CD14-positive monocyte (primary cell): ENCODE measurements around the gene AMN1. TPM values are rescaled to one million over a fixed set of nuclear protein-coding genes. Genes with fewer than 3 reads are reported as not detected.

Experiments
- DNase-seq, 3 donors: peaks; one replicate each; pipeline ENCODE4 v3.0.0-alpha.2; 2011 to 2022
- H2AFZ ChIP-seq: 2 replicates; pipeline ENCODE4 v1.6.0; 2012; ENCODE audit warnings: mild to moderate bottlenecking, low read depth, low read length, inconsistent platforms; ENCODE audit not compliant: insufficient read depth, poor library complexity, severe bottlenecking
- H3K27ac ChIP-seq, 2 donors: 1 replicate in 1 of 2; 2 replicates in 1 of 2; pipeline ENCODE4 v1.5.1; 2012 to 2013; ENCODE audit warnings: low read length in 2 of 2, control low read depth in 1 of 2, inconsistent platforms in 1 of 2, low read depth in 1 of 2, mild to moderate bottlenecking in 1 of 2
- H3K27me3 ChIP-seq, 2 donors: one replicate each; pipeline versions ENCODE4 v1.6.0 to v1.6.1; 2011 to 2013; ENCODE audit warnings: low read length in 2 of 2; ENCODE audit not compliant: control insufficient read depth in 2 of 2, insufficient read depth in 2 of 2
- H3K36me3 ChIP-seq, 2 donors: replicated peaks in 1 of 2; 1 replicate in 1 of 2; 2 replicates in 1 of 2; pipeline versions ENCODE4 v1.5.1 to v1.6.1; 2012 to 2013; ENCODE audit warnings: low read length in 2 of 2, control low read depth in 1 of 2, inconsistent platforms in 1 of 2, mild to moderate bottlenecking in 1 of 2; ENCODE audit not compliant: insufficient read depth in 2 of 2, control insufficient read depth in 1 of 2
- H3K4me1 ChIP-seq, 2 donors: 1 replicate in 1 of 2; 2 replicates in 1 of 2; pipeline versions ENCODE4 v1.5.1 to v1.6.1; 2012 to 2013; ENCODE audit warnings: low read length in 2 of 2, control low read depth in 1 of 2, inconsistent platforms in 1 of 2, mild to moderate bottlenecking in 1 of 2, moderate library complexity in 1 of 2; ENCODE audit not compliant: insufficient read depth in 2 of 2, control insufficient read depth in 1 of 2
- H3K4me2 ChIP-seq: replicated peaks from 2 replicates; pipeline ENCODE3; 2012; ENCODE audit warnings: low read length, moderate library complexity, mild to moderate bottlenecking; ENCODE audit not compliant: poor library complexity, severe bottlenecking; ENCODE audit errors: extremely low read depth
- H3K4me3 ChIP-seq, 3 experiments: fragments of 200-600 bp in 1 of 3; sonication (generic) in 1 of 3; replicated peaks in 1 of 3; 1 replicate in 2 of 3; 2 replicates in 1 of 3; pipeline ENCODE4 v1.5.1; 2011 to 2013; ENCODE audit warnings: low read length in 3 of 3, mild to moderate bottlenecking in 3 of 3, control low read depth in 2 of 3, low read depth in 2 of 3, inconsistent platforms in 1 of 3, moderate library complexity in 1 of 3
- H3K79me2 ChIP-seq: 2 replicates; pipeline ENCODE4 v1.6.0; 2012; ENCODE audit warnings: mild to moderate bottlenecking, control low read depth, inconsistent platforms, low read length, moderate library complexity; ENCODE audit not compliant: insufficient read depth
- H3K9ac ChIP-seq: 2 replicates; pipeline ENCODE4 v1.6.0; 2017; ENCODE audit warnings: low read length, mild to moderate bottlenecking; ENCODE audit not compliant: insufficient read depth, poor library complexity, severe bottlenecking
- H3K9me3 ChIP-seq, 2 donors: replicated peaks in 1 of 2; 1 replicate in 1 of 2; 2 replicates in 1 of 2; pipeline versions ENCODE4 v1.5.1 to v1.6.1; 2012 to 2013; ENCODE audit warnings: low read length in 2 of 2, control low read depth in 1 of 2; ENCODE audit not compliant: control insufficient read depth in 1 of 2, insufficient read depth in 1 of 2
- H4K20me1 ChIP-seq: 2 replicates; pipeline ENCODE4 v1.6.0; 2012; ENCODE audit warnings: mild to moderate bottlenecking, low read length, control low read depth, moderate library complexity; ENCODE audit not compliant: insufficient read depth
- H3K27ac Mint-ChIP-seq, 7 donors: one replicate each; pipeline ENCODE4 v1.8.0; 2020; ENCODE audit warnings: mild to moderate bottlenecking in 7 of 7, mixed read lengths in 7 of 7, moderate library complexity in 6 of 7, inconsistent platforms in 2 of 7
- H3K27me3 Mint-ChIP-seq, 3 donors: one replicate each; pipeline ENCODE4 v1.8.0; 2021 to 2022; ENCODE audit warnings: low read depth in 3 of 3, mild to moderate bottlenecking in 3 of 3, mixed read lengths in 3 of 3, moderate library complexity in 3 of 3, inconsistent platforms in 1 of 3
- H3K36me3 Mint-ChIP-seq, 2 donors: one replicate each; pipeline ENCODE4 v1.8.0; 2020; ENCODE audit warnings: mixed read lengths in 2 of 2, inconsistent platforms in 1 of 2, mild to moderate bottlenecking in 1 of 2
- H3K4me1 Mint-ChIP-seq: one replicate; pipeline ENCODE4 v1.8.0; 2020; ENCODE audit warnings: mild to moderate bottlenecking, mixed read lengths
- H3K4me3 Mint-ChIP-seq, 2 donors: one replicate each; pipeline ENCODE4 v1.8.0; 2020; ENCODE audit warnings: mild to moderate bottlenecking in 2 of 2, mixed read lengths in 2 of 2, moderate library complexity in 1 of 2
- H3K9me3 Mint-ChIP-seq, 7 donors: one replicate each; pipeline ENCODE4 v1.8.0; 2020 to 2022; ENCODE audit warnings: mixed read lengths in 7 of 7, mild to moderate bottlenecking in 6 of 7, moderate library complexity in 6 of 7, inconsistent platforms in 2 of 7
- CTCF ChIP-seq: fragments of 200-600 bp; IDR thresholded peaks from one replicate; pipeline ENCODE4 v1.8.0; 2022; ENCODE audit warnings: antibody characterized with exemption, mild to moderate bottlenecking
- WGBS: methylation state at CpG from one replicate; pipeline ENCODE4 v1.1.5; 2013; ENCODE audit warnings: missing lambda C conversion rate; ENCODE audit not compliant: insufficient coverage; 5-methylcytosine and 5-hydroxymethylcytosine counted together
- intact Hi-C, 2 donors: fragments of 100-400 bp; cut with micrococcal nuclease; formaldehyde crosslinking; loops; one replicate each; pipeline versions ENCODE4 v1.15.0 to v1.15.1; 2023
- polyA plus RNA-seq, 3 donors: library from polyadenylated mRNA; depleted of rRNA in 1 of 3; unstranded in 2 of 3; stranded (reverse) in 1 of 3; fragments of 300-500 nt in 2 of 3; fragments of >200 nt in 1 of 3; fragmentation: Illumina TruSeq in 2 of 3; gene quantifications; 1 replicate in 2 of 3; 2 replicates in 1 of 3; pipeline ENCODE4 v1.2.3, GENCODE V29; 2012 to 2021

Gene AMN1
- polyA plus RNA-seq, 3 donors = 6.0 to 7.8 (median 7.4) TPM

GRCh38 chr12:31641509-31642090 is 87.2 kb downstream of the AMN1 start:
- no peak overlapping the region for H3K27ac ChIP-seq
- TF ChIP-seq CTCF = no peak
- H3K9ac ChIP-seq = no peak overlapping the region
- no peaks in the 10 kb centered on the region for H3K27me3 ChIP-seq
- H3K4me2 ChIP-seq = no peak overlapping the region
- WGBS = 88% methylated on average over 9 of the region's 11 CpGs
- peaks cover 0 to 3% (median 0%) of the 10 kb centered on the region in 7 donors for H3K9me3 Mint-ChIP-seq
- intact Hi-C loops = no loop called here
- H3K4me1 Mint-ChIP-seq = peaks cover 22% of the 10 kb centered on the region
- no peak overlapping the region for H3K4me3 Mint-ChIP-seq
- H3K4me1 ChIP-seq = peaks cover 13 to 21% of the 10 kb centered on the region in 2 donors
- no peaks in the 10 kb centered on the region for H3K9me3 ChIP-seq
- no peak overlapping the region for H3K27ac Mint-ChIP-seq
- no peaks in the 10 kb centered on the region for H3K36me3 Mint-ChIP-seq
- no peak overlapping the region for H2AFZ ChIP-seq
- no peak for DNase-seq
- H3K27me3 Mint-ChIP-seq = peaks cover 0 to 5% (median 4%) of the 10 kb centered on the region in 3 donors
- H3K36me3 ChIP-seq = no peaks in the 10 kb centered on the region
- no peak overlapping the region for H3K4me3 ChIP-seq
- H4K20me1 ChIP-seq = no peaks in the 10 kb centered on the region
- H3K79me2 ChIP-seq = no peaks in the 10 kb centered on the region

DNA sequence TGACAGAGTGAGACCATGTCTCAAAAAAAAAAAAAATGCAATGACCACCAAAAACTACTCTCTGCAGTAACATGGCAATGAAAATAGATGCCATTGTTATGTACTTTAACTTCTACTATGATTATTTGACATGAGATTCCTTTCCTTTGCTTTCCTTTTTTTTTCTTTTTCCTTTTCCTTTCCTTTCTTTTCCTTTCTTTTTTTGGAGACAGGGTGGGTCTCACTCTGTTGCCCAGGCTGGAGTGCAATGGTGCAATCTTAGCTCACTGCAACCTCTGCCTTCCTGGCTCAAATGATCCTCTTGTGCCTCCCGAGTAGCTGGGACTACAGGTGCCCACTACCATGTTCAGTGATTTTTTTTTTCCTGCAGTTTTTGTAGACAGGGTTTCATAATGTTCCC is 94.2 kb downstream of the AMN1 start:
- Histone ChIP-seq H3K27ac (no peak overlapping the region), H3K9me3 (no peaks in the 10 kb centered on the region), H2AFZ (no peak overlapping the region), H3K4me3 (no peak overlapping the region), H4K20me1 (no peaks in the 10 kb centered on the region), H3K4me2 (no peak overlapping the region), H3K27me3 (no peaks in the 10 kb centered on the region), H3K4me1 (peaks cover 23% of the 10 kb centered on the region in 2 donors), H3K36me3 (no peaks in the 10 kb centered on the region), H3K9ac (no peak overlapping the region), H3K79me2 (no peaks in the 10 kb centered on the region)
- H3K4me3 Mint-ChIP-seq = peak overlapping the region in 1 of 2 donors; percentile 1
- H3K27me3 Mint-ChIP-seq = peaks cover 1 to 3% (median 2%) of the 10 kb centered on the region in 3 donors
- no peak for DNase-seq
- H3K4me1 Mint-ChIP-seq = peaks cover 29% of the 10 kb centered on the region
- H3K27ac Mint-ChIP-seq = peak overlapping the region in 2 of 7 donors; percentile 1 to 23
- intact Hi-C loops = loop anchor here in 1 of 2 donors (5.0 kb wide), 1 partner anchor 232 kb away; no protein-coding TSS in a partner anchor
- H3K36me3 Mint-ChIP-seq = no peaks in the 10 kb centered on the region
- H3K9me3 Mint-ChIP-seq = peaks cover 0 to 2% (median 0%) of the 10 kb centered on the region in 7 donors
- no CpG with 5 or more reads among the region's 1 CpG for WGBS
- TF ChIP-seq CTCF = no peak
